Gastrocnemius medialis (tissue), 4 donors: Measurements from ENCODE around the gene FAHD2A.
"Not testable (repeated sequence)": the region's sequence is repeated elsewhere in the genome, so short reads cannot be mapped to it uniquely, and the experiment has no call there.

Experiments
- POLR2A ChIP-seq, 2 donors: fragments of 450-650 bp; IDR thresholded peaks; one replicate each; pipeline ENCODE4 v1.6.1; 2017; ENCODE audit warnings: antibody characterized with exemption in 2 of 2, mild to moderate bottlenecking in 2 of 2, moderate library complexity in 2 of 2
- TF ChIP-seq, protein P1 (sequence below), 5 experiments: fragments of 450-650 bp in 3 of 5; fragments of 200-600 bp in 2 of 5; sonication (generic) in 2 of 5; IDR thresholded peaks in 4 of 5; conservative IDR thresholded peaks in 1 of 5; 1 replicate in 4 of 5; 2 replicates in 1 of 5; pipeline ENCODE4 v1.5.1; 2016 to 2019; ENCODE audit warnings: antibody characterized with exemption in 5 of 5, mild to moderate bottlenecking in 3 of 5, moderate library complexity in 3 of 5

- TF ChIP-seq, protein P1, sequence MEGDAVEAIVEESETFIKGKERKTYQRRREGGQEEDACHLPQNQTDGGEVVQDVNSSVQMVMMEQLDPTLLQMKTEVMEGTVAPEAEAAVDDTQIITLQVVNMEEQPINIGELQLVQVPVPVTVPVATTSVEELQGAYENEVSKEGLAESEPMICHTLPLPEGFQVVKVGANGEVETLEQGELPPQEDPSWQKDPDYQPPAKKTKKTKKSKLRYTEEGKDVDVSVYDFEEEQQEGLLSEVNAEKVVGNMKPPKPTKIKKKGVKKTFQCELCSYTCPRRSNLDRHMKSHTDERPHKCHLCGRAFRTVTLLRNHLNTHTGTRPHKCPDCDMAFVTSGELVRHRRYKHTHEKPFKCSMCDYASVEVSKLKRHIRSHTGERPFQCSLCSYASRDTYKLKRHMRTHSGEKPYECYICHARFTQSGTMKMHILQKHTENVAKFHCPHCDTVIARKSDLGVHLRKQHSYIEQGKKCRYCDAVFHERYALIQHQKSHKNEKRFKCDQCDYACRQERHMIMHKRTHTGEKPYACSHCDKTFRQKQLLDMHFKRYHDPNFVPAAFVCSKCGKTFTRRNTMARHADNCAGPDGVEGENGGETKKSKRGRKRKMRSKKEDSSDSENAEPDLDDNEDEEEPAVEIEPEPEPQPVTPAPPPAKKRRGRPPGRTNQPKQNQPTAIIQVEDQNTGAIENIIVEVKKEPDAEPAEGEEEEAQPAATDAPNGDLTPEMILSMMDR (IDR thresholded peaks at IDR 0.05 in 4 of 5, conservative IDR thresholded peaks at IDR 0.05 in 1 of 5), result not testable (repeated sequence)
- not testable (repeated sequence) for TF ChIP-seq POLR2A (IDR thresholded peaks at IDR 0.05)
Observed at GRCh38 chr2:95435872-95436209, 33.3 kb downstream of the FAHD2A start.
